Measurements from ENCODE around the gene CCDC188.

Gene CCDC188

DNA sequence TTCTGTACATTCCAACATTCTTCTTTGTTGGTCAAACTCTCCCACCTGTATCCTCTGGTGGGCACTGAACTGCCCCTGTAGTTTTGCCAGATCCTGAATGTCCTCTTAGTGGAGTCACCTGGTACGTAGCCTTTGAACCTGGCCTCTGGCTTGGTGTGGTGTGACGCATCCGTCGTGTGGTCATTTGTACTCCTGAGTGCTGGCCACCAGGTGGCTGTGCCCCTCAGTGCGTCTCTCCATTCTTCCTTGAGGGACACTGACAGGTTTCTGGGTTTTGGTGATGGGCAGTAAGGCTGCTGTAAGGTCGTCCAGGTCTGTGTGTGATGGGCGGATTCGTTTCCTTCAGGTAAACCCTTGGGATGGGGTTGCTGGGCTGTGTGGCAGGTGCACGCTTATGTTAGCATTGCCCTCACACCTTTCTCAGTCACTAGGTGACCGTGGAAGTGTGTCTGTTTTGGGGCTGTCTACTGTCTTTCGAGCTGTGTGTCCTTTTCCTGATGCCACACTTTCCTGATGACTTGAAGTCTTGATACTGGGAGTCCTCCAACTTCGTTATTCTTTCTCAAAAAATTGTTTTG lies 48.6 kb downstream of the CCDC188 start:
- DNase-seq, result no peak

DNA sequence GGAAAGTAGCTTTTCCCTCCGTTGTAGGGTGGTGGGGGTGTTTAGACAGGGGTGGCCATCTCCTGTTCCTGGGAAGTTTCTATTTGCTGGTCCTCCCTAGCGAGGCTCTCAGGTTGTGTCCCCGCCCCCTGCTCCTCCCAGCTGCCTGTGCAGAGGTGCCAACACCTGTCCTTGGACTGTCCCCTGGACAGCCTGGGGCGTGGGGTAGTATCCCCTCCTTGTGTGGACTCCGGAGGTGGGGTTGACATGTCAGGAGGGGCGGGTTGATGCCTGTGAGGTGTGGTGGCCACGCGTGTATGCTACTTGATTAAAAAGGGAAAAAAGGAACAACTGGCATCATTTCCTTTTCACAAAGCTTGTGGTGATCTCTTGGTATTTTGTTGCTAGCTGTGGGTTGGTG lies 49.2 kb downstream of the CCDC188 start:
- DNase-seq, result no peak

DNA sequence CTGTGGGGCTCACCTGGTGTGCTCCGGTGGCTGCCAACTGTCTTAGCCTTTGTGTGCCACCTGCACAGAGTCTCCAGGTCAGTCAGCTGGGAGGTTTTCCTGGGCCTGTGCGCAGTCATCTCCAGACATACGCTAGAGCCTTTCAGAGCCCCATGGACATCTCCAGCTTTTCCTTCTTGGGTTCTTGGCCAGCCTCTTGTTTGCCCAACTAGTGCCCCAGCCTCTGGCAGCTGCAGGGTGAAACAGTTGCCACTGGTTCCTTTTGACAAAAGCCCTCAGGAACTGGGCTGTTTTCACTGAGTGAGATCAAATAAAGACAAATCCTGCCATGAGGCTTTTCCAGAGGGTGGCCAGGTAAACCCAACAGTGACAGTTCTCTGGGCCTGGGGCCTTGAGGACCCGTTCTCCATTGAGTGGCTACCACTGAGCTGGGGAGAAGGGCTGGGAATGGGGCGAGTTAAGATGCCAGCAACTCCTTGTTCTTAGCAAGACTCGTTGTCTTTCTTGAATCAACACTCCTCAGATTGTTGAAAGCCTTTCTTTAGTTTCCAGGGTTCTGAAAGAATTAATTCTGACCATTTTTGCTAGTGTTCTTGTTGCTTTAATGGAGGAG lies 51.6 kb downstream of the CCDC188 start:
- no peak for DNase-seq

All from islet precursor cell (in vitro differentiated cells).